Osteocyte (in vitro differentiated cells): ENCODE results near the gene ANGPTL4. TPM values are rescaled to one million over a fixed set of nuclear protein-coding genes. Genes with fewer than 3 reads are reported as not detected.
"Not testable (repeated sequence)": the region's sequence is repeated elsewhere in the genome, so short reads cannot be mapped to it uniquely, and the experiment has no call there.

Experiments used
- DNase-seq: peaks from one replicate; pipeline ENCODE4 v3.0.0; 2021; ENCODE audit warnings: mixed read lengths; ENCODE audit not compliant: unreplicated experiment; ENCODE audit errors: extremely low spot score
- H3K27ac Mint-ChIP-seq: one replicate; pipeline ENCODE4 v1.8.0; 2021; ENCODE audit warnings: mild to moderate bottlenecking, mixed read lengths; ENCODE audit not compliant: unreplicated experiment
- H3K27me3 Mint-ChIP-seq: one replicate; pipeline ENCODE4 v1.8.0; 2021; ENCODE audit warnings: mixed read lengths; ENCODE audit not compliant: unreplicated experiment
- H3K36me3 Mint-ChIP-seq: one replicate; pipeline ENCODE4 v1.8.0; 2021; ENCODE audit warnings: mixed read lengths; ENCODE audit not compliant: unreplicated experiment
- H3K4me1 Mint-ChIP-seq: one replicate; pipeline ENCODE4 v1.8.0; 2021; ENCODE audit warnings: mixed read lengths; ENCODE audit not compliant: unreplicated experiment
- H3K4me3 Mint-ChIP-seq: one replicate; pipeline ENCODE4 v1.8.0; 2021; ENCODE audit warnings: mild to moderate bottlenecking, moderate library complexity, mixed read lengths; ENCODE audit not compliant: unreplicated experiment
- H3K9me3 Mint-ChIP-seq: one replicate; pipeline ENCODE4 v1.8.0; 2021; ENCODE audit warnings: mixed read lengths; ENCODE audit not compliant: unreplicated experiment
- total RNA-seq: library from RNA; stranded (reverse); gene quantifications from 2 replicates; pipeline ENCODE4 v1.2.1, GENCODE V29; 2021
- TF ChIP-seq, protein P1 (sequence below): fragments of 200-600 bp; sonication (generic); IDR thresholded peaks from 2 replicates; pipeline ENCODE4 v1.5.0; 2021; ENCODE audit warnings: antibody characterized with exemption, mild to moderate bottlenecking, moderate library complexity

The ANGPTL4 gene
- total RNA-seq, 1 donor from 2014 or later = 8.6 TPM

DNA sequence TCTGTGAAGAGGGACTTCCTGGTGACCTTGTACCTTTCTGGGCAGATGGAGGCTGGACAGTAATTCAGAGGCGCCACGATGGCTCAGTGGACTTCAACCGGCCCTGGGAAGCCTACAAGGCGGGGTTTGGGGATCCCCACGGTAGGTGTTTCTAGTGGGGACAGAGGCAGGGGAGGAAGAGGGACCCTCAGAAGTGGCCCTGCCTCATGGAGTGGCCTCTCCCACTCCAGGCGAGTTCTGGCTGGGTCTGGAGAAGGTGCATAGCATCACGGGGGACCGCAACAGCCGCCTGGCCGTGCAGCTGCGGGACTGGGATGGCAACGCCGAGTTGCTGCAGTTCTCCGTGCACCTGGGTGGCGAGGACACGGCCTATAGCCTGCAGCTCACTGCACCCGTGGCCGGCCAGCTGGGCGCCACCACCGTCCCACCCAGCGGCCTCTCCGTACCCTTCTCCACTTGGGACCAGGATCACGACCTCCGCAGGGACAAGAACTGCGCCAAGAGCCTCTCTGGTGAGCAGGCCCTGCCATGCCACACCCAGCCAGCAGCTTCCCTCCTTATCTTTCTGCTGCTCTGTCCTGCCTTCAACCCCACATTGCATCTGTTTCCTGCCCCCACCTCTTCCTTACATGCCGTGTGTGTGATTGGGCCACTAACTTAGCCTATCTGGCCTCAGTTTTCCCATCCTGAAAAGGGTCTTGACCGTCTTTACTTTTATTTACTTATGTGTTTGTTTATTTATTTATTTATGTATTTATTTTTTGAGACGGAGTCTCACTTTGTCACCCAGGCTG, 7.3 kb downstream of the ANGPTL4 start:
- peaks cover 10% of the 10 kb centered on the region for H3K36me3 Mint-ChIP-seq
- no peaks in the 10 kb centered on the region for H3K27me3 Mint-ChIP-seq
- TF ChIP-seq, protein P1, sequence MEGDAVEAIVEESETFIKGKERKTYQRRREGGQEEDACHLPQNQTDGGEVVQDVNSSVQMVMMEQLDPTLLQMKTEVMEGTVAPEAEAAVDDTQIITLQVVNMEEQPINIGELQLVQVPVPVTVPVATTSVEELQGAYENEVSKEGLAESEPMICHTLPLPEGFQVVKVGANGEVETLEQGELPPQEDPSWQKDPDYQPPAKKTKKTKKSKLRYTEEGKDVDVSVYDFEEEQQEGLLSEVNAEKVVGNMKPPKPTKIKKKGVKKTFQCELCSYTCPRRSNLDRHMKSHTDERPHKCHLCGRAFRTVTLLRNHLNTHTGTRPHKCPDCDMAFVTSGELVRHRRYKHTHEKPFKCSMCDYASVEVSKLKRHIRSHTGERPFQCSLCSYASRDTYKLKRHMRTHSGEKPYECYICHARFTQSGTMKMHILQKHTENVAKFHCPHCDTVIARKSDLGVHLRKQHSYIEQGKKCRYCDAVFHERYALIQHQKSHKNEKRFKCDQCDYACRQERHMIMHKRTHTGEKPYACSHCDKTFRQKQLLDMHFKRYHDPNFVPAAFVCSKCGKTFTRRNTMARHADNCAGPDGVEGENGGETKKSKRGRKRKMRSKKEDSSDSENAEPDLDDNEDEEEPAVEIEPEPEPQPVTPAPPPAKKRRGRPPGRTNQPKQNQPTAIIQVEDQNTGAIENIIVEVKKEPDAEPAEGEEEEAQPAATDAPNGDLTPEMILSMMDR = no peak
- H3K4me3 Mint-ChIP-seq = no peak overlapping the region
- H3K9me3 Mint-ChIP-seq = no peaks in the 10 kb centered on the region
- no peak for DNase-seq
- no peak overlapping the region for H3K27ac Mint-ChIP-seq
- H3K4me1 Mint-ChIP-seq = peaks cover 21% of the 10 kb centered on the region

- Mint-ChIP-seq H3K27me3 (no peaks in the 10 kb centered on the region), H3K27ac (no peak overlapping the region), H3K4me3 (no peak overlapping the region), H3K9me3 (no peaks in the 10 kb centered on the region), H3K4me1 (peaks cover 2% of the 10 kb centered on the region), H3K36me3 (peaks cover 9% of the 10 kb centered on the region)
- TF ChIP-seq, protein P1 = no peak
- no peak for DNase-seq
Observed at GRCh38 chr19:8373867-8374813, 10.2 kb downstream of the ANGPTL4 start.

DNA sequence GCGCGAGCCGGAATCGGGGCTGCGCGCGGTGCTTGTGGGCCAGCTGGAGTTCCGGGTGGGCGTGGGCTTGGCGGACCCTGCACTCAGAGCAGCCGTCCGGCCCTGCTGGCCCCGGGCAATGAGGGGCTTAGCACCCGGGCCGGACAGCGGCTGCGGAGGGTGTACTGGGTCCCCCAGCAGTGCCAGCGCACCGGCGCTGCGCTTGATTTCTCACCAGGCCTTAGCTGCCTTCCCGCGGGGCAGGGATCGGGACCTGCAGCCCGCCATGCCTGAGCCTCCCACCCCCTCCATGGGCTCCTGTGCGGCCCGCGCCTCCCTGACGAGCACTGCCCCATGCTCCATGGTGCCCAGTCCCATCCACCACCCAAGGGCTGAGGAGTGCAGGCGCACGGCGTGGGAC, 11.8 kb downstream of the ANGPTL4 start:
- not testable (repeated sequence) for H3K9me3 Mint-ChIP-seq, H3K27me3 Mint-ChIP-seq, H3K27ac Mint-ChIP-seq, H3K4me3 Mint-ChIP-seq, DNase-seq, H3K4me1 Mint-ChIP-seq
- H3K36me3 Mint-ChIP-seq = peaks cover 13% of the 10 kb centered on the region

DNA sequence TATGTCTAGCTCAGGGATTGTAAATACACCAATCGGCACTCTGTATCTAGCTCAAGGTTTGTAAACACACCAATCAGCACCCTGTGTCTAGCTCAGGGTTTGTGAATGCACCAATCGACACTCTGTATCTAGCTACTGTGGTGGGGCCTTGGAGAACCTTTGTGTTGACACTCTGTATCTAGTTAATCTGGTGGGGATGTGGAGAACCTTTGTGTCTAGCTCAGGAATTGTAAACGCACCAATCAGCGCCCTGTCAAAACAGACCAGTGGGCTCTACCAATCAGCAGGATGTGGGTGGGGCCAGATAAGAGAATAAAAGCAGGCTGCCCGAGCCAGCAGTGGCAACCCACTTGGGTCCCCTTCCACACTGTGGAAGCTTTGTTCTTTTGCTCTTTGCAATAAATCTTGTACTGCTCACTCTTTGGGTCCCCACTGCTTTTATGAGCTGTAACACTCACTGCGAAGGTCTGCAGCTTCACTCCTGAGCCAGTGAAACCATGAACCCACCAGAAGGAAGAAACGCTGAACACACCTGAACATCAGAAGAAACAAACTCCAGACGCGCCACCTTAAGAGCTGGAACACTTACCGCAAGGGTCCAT, 12.5 kb downstream of the ANGPTL4 start:
- not testable (repeated sequence) for H3K4me1 Mint-ChIP-seq, H3K4me3 Mint-ChIP-seq, DNase-seq, H3K9me3 Mint-ChIP-seq, H3K27me3 Mint-ChIP-seq, H3K27ac Mint-ChIP-seq
- peaks cover 11% of the 10 kb centered on the region for H3K36me3 Mint-ChIP-seq

DNA sequence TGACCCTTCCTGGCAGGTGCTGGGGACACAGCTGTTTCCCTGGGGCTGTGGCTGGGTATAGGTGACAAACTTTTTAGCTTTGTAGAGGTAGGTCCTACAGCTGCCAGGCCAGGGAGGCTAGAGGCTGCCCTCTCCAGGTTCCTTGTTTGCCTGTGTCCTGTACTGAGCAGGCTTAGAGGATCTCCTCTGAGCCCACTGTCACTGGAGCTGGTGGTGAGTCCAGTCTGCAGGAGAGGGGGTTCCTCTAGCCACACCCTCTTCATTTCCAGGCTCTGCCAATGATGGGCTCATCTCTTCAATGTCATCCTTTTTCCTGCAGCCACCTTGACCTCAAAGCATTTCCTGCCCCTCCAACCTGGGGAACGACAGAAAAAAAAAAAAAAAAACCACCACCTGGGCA, 13.6 kb downstream of the ANGPTL4 start:
- Mint-ChIP-seq H3K4me1 (peaks cover 2% of the 10 kb centered on the region), H3K9me3 (no peaks in the 10 kb centered on the region), H3K36me3 (peaks cover 11% of the 10 kb centered on the region), H3K4me3 (no peak overlapping the region), H3K27me3 (no peaks in the 10 kb centered on the region), H3K27ac (no peak overlapping the region)
- no peak for DNase-seq
- TF ChIP-seq, protein P1 = no peak

DNA sequence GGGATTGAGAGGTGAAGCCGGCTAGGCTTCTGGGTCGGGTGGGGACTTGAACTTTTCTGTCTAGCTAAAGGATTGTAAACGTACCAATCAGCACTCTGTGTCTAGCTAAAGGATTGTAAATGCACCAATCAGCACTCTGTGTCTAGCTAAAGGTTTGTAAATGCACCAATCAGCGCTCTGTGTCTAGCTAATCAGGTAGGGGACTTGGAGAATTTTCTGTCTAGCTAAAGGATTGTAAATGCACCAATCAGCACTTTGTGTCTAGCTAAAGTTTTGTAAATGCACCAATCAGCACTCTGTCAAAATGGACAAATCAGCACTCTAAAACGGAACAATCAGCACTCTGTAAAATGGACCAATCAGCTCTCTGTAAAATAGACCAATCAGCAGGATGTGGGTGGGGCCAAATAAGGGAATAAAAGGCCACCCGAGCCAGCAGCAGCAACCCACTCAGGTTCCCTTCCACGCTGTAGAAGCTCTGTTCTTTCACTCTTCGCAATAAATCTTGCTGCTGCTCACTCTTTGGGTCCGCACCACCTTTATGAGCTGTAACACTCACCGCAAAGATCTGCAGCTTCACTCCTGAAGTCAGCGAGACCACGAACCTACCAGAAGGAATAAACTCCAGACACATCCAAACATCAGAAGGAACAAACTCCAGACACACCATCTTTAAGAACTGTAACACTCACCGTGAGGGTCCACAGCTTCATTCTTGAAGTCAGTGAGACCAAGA, 15.4 kb downstream of the ANGPTL4 start:
- H3K4me3 Mint-ChIP-seq, DNase-seq, H3K4me1 Mint-ChIP-seq, H3K27ac Mint-ChIP-seq, H3K9me3 Mint-ChIP-seq, H3K36me3 Mint-ChIP-seq, H3K27me3 Mint-ChIP-seq: not testable (repeated sequence)

- not testable (repeated sequence) for H3K27ac Mint-ChIP-seq, H3K4me3 Mint-ChIP-seq, H3K36me3 Mint-ChIP-seq, H3K27me3 Mint-ChIP-seq, DNase-seq, H3K9me3 Mint-ChIP-seq, H3K4me1 Mint-ChIP-seq
Observed at GRCh38 chr19:8384569-8384968, 20.6 kb downstream of the ANGPTL4 start.

GRCh38 chr19:8385103-8385502, 21.1 kb downstream of the ANGPTL4 start:
- not testable (repeated sequence) for DNase-seq, H3K27ac Mint-ChIP-seq, H3K4me1 Mint-ChIP-seq, H3K27me3 Mint-ChIP-seq, H3K4me3 Mint-ChIP-seq, H3K9me3 Mint-ChIP-seq, H3K36me3 Mint-ChIP-seq
